Measurements from ENCODE around the gene EPHB3.

The EPHB3 gene

DNA sequence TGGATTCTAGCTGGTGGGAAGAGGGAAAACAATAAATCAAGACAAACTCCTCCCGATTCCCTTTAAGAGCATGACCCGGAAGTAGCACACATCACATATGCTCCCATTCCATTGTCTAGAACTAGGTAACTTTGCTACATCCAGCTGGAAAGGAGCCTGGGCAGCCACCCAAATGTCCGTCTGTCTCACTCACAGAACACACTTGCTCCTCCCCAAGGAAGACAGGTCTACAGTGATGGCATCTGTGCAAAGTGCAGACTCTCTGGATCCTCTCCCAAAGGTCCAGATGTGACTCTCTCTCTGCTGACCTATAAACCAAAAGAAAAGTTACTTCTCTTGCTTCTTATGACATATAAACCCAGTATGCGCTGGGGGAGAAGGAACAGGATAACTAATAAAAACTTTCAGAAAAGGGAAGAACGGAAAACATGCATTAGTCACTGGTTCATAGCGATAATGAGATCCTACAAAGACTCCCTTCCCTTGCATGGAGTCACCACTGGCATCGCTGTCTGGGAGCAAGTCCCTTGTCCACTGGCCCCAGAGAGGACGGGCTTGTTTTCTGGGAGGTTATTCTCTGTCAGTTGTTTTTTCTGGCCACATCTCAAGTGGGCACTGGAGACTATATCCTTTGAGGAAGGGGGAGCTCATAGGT is 29.8 kb upstream of the EPHB3 start:
- Histone ChIP-seq H4K91ac (ENCODE audit: low read length) (no peak overlapping the region), H3K4me1 (ENCODE audit: control insufficient read depth, insufficient read depth, low read depth, low read length) (no peaks in the 10 kb centered on the region), H3K79me1 (replicated peaks; ENCODE audit: low read length, poor library complexity, severe bottlenecking) (no peaks in the 10 kb centered on the region), H2BK15ac (ENCODE audit: low read depth, poor library complexity, severe bottlenecking) (no peak overlapping the region), H3K27me3 (ENCODE audit: control insufficient read depth in 1 of 2, insufficient read depth in 1 of 2, low read length in 2 of 2) (peaks cover 50 to 65% of the 10 kb centered on the region in 2 experiments), H2BK5ac (ENCODE audit: low read depth, low read length, poor library complexity, severe bottlenecking) (no peak overlapping the region), H3K4ac (ENCODE audit: low read depth in 1 of 2, low read length in 2 of 2) (no peak overlapping the region), H2AK5ac (ENCODE audit: low read length, severe bottlenecking) (no peak overlapping the region), H3K4me3 (ENCODE audit: insufficient read depth in 1 of 2, low read depth in 1 of 2, low read length in 2 of 2) (no peak overlapping the region), H3K9ac (ENCODE audit: low read length) (no peak overlapping the region), H3K4me2 (ENCODE audit: low read length, poor library complexity, severe bottlenecking) (no peak overlapping the region), H3K36me3 (ENCODE audit: control insufficient read depth in 1 of 2, insufficient read depth in 2 of 2, low read depth in 1 of 2, low read length in 2 of 2) (no peaks in the 10 kb centered on the region), H2BK120ac (ENCODE audit: low read depth, low read length) (no peak overlapping the region), H4K8ac (ENCODE audit: low read length) (no peak overlapping the region), H2BK12ac (ENCODE audit: low read length in 2 of 2) (no peak overlapping the region), H3K14ac (ENCODE audit: low read length in 2 of 2) (no peak overlapping the region), H3K27ac (ENCODE audit: low read length, poor library complexity, severe bottlenecking) (no peak overlapping the region), H3K9me3 (ENCODE audit: control insufficient read depth, low read length) (no peaks in the 10 kb centered on the region), H3K23ac (ENCODE audit: low read length in 2 of 2) (no peak overlapping the region), H2AFZ (ENCODE audit: low read depth, low read length) (no peak overlapping the region), H3K18ac (ENCODE audit: low read depth in 1 of 2, low read length in 2 of 2) (no peak overlapping the region)
- no peak for DNase-seq
- WGBS, result 79% methylated on average over 8 of the region's 8 CpGs

DNA sequence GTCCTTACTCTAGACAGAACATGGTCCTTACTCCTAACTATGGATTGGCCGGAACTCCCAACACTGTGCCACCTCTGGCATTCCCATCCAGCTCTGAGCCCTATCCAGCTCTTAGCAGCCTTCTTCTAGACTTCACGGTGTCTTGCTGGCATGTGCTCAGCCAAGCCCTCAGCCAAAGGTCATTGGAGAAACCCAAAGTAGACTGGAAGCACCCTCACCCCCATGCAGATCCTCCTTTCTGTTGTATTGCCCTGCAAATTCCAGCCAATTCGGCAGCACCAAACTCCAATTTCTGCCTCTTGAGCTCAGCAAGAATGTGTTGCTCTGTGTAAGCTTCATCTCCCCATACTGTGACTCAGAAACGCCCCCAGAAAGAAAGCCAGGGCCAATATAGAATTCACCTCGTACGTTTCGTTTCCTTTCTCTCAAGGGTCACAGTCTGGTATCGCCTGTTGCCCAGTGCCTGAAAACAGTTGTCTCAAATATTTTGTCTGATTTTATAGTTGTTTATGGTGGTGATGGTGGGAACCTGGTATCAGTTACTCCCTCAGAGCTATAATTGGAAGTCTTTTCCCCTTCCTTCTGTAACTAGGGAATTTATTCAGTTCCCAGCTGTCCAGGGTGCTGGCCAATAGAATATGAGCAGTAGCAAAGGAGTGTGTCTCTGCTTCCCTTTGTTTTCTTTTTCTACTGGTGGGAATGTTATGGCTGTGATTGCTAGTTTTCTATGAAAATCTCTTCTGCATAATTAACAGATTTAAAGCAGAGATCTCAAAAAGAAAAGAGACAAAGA is 28.4 kb upstream of the EPHB3 start:
- H3K4me3 ChIP-seq (ENCODE audit: insufficient read depth in 1 of 2, low read depth in 1 of 2, low read length in 2 of 2), result no peak overlapping the region
- no peak overlapping the region for H3K14ac ChIP-seq (ENCODE audit: low read length in 2 of 2)

DNA sequence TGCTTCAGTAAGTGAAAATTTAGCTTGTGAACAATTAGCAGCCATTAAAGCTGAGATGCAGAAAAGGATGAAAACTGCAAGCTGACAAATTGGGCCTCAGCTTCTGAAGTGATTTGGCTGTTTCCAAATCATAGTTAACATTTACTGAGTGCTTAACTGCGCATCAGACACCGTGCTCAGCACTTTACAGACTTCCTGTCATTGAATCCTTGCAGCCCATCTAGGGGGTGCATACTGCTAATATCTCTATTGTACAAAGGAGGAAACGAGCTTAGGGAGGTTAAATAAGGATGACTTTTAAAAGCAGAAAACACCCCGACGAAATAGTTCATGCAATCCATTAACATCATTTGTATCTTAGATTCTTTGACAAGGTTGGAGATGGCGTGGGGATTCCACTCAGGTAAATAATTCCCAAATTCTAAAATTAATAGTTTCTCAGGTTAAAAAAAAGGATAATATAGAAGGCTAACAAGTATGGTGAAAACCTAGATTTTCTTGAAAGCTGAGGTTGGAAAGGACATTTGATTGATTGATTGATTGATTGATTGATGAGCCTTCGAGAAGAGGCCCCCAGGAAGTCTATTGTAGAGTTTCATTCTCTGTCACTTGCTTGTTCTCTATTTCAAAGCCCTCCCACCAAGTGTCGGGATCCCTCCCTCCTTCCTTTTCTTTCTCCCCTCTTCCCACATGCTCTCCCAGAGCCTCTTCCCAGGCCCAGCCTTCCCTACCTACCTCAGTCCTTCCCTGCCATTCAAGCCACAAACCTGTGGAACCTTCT is 23.5 kb upstream of the EPHB3 start:
- WGBS, result 23% methylated on average over 2 of the region's 8 CpGs
- no peak overlapping the region for H3K18ac ChIP-seq (ENCODE audit: low read depth in 1 of 2, low read length in 2 of 2)
- no peak overlapping the region for H2AK5ac ChIP-seq (ENCODE audit: low read length, severe bottlenecking)

More for the DNA sequence above, 28.4 kb upstream of the EPHB3 start:
- Histone ChIP-seq H2AFZ (ENCODE audit: low read depth, low read length) (no peak overlapping the region), H4K8ac (ENCODE audit: low read length) (no peak overlapping the region), H2BK120ac (ENCODE audit: low read depth, low read length) (no peak overlapping the region), H3K4me1 (ENCODE audit: control insufficient read depth, insufficient read depth, low read depth, low read length) (no peaks in the 10 kb centered on the region), H3K9me3 (ENCODE audit: control insufficient read depth, low read length) (no peaks in the 10 kb centered on the region), H2BK12ac (ENCODE audit: low read length in 2 of 2) (no peak overlapping the region), H3K27ac (ENCODE audit: low read length, poor library complexity, severe bottlenecking) (no peak overlapping the region), H3K4me2 (ENCODE audit: low read length, poor library complexity, severe bottlenecking) (no peak overlapping the region), H3K36me3 (ENCODE audit: control insufficient read depth in 1 of 2, insufficient read depth in 2 of 2, low read depth in 1 of 2, low read length in 2 of 2) (no peaks in the 10 kb centered on the region), H3K18ac (ENCODE audit: low read depth in 1 of 2, low read length in 2 of 2) (no peak overlapping the region), H2AK5ac (ENCODE audit: low read length, severe bottlenecking) (no peak overlapping the region), H3K23ac (ENCODE audit: low read length in 2 of 2) (no peak overlapping the region), H4K91ac (ENCODE audit: low read length) (no peak overlapping the region), H3K79me1 (replicated peaks; ENCODE audit: low read length, poor library complexity, severe bottlenecking) (no peaks in the 10 kb centered on the region), H2BK5ac (ENCODE audit: low read depth, low read length, poor library complexity, severe bottlenecking) (no peak overlapping the region), H3K9ac (ENCODE audit: low read length) (no peak overlapping the region), H2BK15ac (ENCODE audit: low read depth, poor library complexity, severe bottlenecking) (no peak overlapping the region), H3K4ac (ENCODE audit: low read depth in 1 of 2, low read length in 2 of 2) (no peak overlapping the region), H3K27me3 (ENCODE audit: control insufficient read depth in 1 of 2, insufficient read depth in 1 of 2, low read length in 2 of 2) (peaks cover 57 to 62% of the 10 kb centered on the region in 2 experiments)
- DNase-seq, result no peak
- 87% methylated on average over 8 of the region's 8 CpGs for WGBS

More for the DNA sequence above, 23.5 kb upstream of the EPHB3 start:
- Histone ChIP-seq H3K79me1 (replicated peaks; ENCODE audit: low read length, poor library complexity, severe bottlenecking) (no peaks in the 10 kb centered on the region), H2AFZ (ENCODE audit: low read depth, low read length) (no peak overlapping the region), H3K27ac (ENCODE audit: low read length, poor library complexity, severe bottlenecking) (no peak overlapping the region), H2BK5ac (ENCODE audit: low read depth, low read length, poor library complexity, severe bottlenecking) (no peak overlapping the region), H3K9ac (ENCODE audit: low read length) (no peak overlapping the region), H2BK12ac (ENCODE audit: low read length in 2 of 2) (no peak overlapping the region), H3K14ac (ENCODE audit: low read length in 2 of 2) (no peak overlapping the region), H4K8ac (ENCODE audit: low read length) (no peak overlapping the region), H2BK120ac (ENCODE audit: low read depth, low read length) (no peak overlapping the region), H3K36me3 (ENCODE audit: control insufficient read depth in 1 of 2, insufficient read depth in 2 of 2, low read depth in 1 of 2, low read length in 2 of 2) (no peaks in the 10 kb centered on the region), H3K4ac (ENCODE audit: low read depth in 1 of 2, low read length in 2 of 2) (no peak overlapping the region), H2BK15ac (ENCODE audit: low read depth, poor library complexity, severe bottlenecking) (no peak overlapping the region), H3K4me1 (ENCODE audit: control insufficient read depth, insufficient read depth, low read depth, low read length) (no peaks in the 10 kb centered on the region), H3K4me3 (ENCODE audit: insufficient read depth in 1 of 2, low read depth in 1 of 2, low read length in 2 of 2) (no peak overlapping the region), H3K27me3 (ENCODE audit: control insufficient read depth in 1 of 2, insufficient read depth in 1 of 2, low read length in 2 of 2) (peaks cover 52 to 64% of the 10 kb centered on the region in 2 experiments), H3K9me3 (ENCODE audit: control insufficient read depth, low read length) (no peaks in the 10 kb centered on the region), H3K23ac (ENCODE audit: low read length in 2 of 2) (no peak overlapping the region), H3K4me2 (ENCODE audit: low read length, poor library complexity, severe bottlenecking) (no peak overlapping the region), H4K91ac (ENCODE audit: low read length) (no peak overlapping the region)
- DNase-seq, result no peak
